ENCODE data around the gene PRICKLE2. TPM values are rescaled to one million over a fixed set of nuclear protein-coding genes. Genes with fewer than 3 reads are reported as not detected.

The PRICKLE2 gene
- total and polyA plus RNA-seq, 2 donors (not counting 1 experiment from before 2014, with no cell fraction given): 14.1 to 29.4 TPM

DNA sequence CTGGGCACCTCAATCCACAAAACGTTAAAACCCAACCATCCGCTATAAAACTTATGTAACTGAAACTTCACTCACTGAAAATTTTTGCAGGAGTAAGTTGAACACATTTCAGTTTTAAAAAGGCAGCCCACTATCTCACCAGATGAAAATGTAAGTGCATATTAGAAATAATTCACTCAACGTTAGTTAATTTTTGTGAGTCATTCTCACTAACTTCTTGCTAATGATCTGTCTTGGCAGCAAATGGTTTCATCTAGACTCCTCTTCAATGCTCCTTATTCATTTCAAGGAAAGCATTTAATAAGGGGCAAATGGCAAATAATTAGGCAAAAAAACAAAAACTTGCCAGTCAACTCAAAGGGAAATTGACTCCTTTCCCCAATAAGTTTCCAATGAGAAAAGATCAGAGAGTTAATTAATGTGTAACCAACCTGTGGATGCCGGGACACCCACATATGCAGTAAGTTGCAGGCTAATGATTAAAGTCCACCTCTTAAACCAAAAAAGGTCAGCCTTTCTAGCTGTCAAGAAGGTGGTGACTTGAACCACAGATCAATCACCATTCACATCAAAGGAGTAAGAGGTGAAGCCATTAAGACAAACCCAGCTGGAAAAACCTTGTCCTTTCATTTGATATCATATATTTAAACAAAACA lies 22.9 kb upstream of the PRICKLE2 start:
- Histone ChIP-seq H3K79me2 (ENCODE audit: control insufficient read depth, insufficient read depth, low read length) (peaks cover 6% of the 10 kb centered on the region), H3K36me3 (ENCODE audit: control insufficient read depth, insufficient read depth, low read length) (no peaks in the 10 kb centered on the region), H3K4me1 (ENCODE audit: control insufficient read depth, extremely low read depth, insufficient read depth, low read length) (no peaks in the 10 kb centered on the region), H3K27me3 (ENCODE audit: control insufficient read depth, insufficient read depth, low read length) (no peaks in the 10 kb centered on the region), H3K4me2 (ENCODE audit: extremely low read depth, insufficient read depth, low read length) (no peak overlapping the region), H3K9me3 (ENCODE audit: control insufficient read depth, insufficient read depth, low read depth, low read length) (no peaks in the 10 kb centered on the region), H3K9ac (ENCODE audit: insufficient read depth, low read length) (no peak overlapping the region), H3K4me3 (replicated peaks in 1 of 4; ENCODE audit: control extremely low read depth in 1 of 4, insufficient read depth in 1 of 4, low read depth in 3 of 4, low read length in 4 of 4) (no peak overlapping the region), H2AFZ (ENCODE audit: low read length) (no peak overlapping the region), H4K20me1 (ENCODE audit: control insufficient read depth, extremely low read depth, insufficient read depth, low read length) (no peaks in the 10 kb centered on the region), H3K27ac (ENCODE audit: insufficient read depth, low read length) (no peak overlapping the region)
- TF ChIP-seq, protein P1, sequence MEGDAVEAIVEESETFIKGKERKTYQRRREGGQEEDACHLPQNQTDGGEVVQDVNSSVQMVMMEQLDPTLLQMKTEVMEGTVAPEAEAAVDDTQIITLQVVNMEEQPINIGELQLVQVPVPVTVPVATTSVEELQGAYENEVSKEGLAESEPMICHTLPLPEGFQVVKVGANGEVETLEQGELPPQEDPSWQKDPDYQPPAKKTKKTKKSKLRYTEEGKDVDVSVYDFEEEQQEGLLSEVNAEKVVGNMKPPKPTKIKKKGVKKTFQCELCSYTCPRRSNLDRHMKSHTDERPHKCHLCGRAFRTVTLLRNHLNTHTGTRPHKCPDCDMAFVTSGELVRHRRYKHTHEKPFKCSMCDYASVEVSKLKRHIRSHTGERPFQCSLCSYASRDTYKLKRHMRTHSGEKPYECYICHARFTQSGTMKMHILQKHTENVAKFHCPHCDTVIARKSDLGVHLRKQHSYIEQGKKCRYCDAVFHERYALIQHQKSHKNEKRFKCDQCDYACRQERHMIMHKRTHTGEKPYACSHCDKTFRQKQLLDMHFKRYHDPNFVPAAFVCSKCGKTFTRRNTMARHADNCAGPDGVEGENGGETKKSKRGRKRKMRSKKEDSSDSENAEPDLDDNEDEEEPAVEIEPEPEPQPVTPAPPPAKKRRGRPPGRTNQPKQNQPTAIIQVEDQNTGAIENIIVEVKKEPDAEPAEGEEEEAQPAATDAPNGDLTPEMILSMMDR (conservative IDR thresholded peaks at IDR 0.05 in 1 of 2, IDR thresholded peaks at IDR 0.05 in 1 of 2; ENCODE audit: low read depth in 1 of 2, low read length in 2 of 2): no peak
- TF ChIP-seq EZH2 (IDR thresholded peaks at IDR 0.05; ENCODE audit: low read length, missing control alignments): no peak
- no peak for DNase-seq (ENCODE audit: low read depth in 2 of 2)

DNA sequence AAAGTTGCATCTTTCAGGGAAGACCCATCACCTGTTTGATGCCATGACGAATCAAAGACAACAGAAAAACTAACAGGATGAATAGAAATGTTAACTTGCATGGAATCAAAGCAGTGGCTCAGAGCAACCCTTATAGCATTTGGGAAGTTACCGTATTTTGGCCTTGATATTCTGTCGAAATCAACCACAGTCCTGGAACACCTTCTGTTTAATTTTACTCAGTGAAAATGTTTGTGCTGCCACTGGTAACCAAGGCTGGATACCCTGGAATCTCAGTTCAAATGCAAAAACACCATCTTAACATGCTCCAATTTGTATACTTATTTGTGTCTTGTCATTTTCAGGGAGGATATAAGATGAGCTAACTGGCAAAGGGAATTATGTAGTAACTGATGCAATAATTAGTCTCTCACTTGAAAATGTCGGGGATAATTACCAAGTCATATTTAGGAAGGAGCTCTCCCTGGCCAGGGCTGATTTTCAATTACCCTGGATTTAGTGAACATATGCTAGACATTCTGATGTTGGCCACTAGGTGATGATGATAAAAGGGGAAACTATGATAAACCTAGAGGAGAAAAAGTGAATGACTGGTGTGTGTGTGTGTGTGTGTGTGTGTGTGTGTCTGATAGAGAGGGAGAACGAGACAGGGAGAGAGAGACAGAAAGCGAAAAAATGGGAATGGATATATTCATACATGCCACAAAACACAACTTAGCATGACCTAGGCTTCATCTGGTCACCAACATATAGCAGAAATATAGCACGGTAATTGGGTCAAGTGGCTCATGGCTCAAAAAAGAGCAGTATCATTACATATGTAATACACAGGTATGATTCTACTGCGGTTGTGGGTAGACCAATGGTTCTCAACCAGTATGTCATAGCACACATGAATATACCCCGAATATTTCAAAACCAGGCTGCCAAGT lies 19.0 kb upstream of the PRICKLE2 start:
- Histone ChIP-seq H3K36me3 (ENCODE audit: control insufficient read depth, insufficient read depth, low read length) (no peaks in the 10 kb centered on the region), H3K4me1 (ENCODE audit: control insufficient read depth, extremely low read depth, insufficient read depth, low read length) (peaks cover 4% of the 10 kb centered on the region), H3K27me3 (ENCODE audit: control insufficient read depth, insufficient read depth, low read length) (no peaks in the 10 kb centered on the region), H4K20me1 (ENCODE audit: control insufficient read depth, extremely low read depth, insufficient read depth, low read length) (no peaks in the 10 kb centered on the region), H3K9me3 (ENCODE audit: control insufficient read depth, insufficient read depth, low read depth, low read length) (no peaks in the 10 kb centered on the region), H3K79me2 (ENCODE audit: control insufficient read depth, insufficient read depth, low read length) (no peaks in the 10 kb centered on the region), H3K27ac (ENCODE audit: insufficient read depth, low read length) (no peak overlapping the region), H3K4me3 (replicated peaks in 1 of 4; ENCODE audit: control extremely low read depth in 1 of 4, insufficient read depth in 1 of 4, low read depth in 3 of 4, low read length in 4 of 4) (no peak overlapping the region), H2AFZ (ENCODE audit: low read length) (no peak overlapping the region), H3K4me2 (ENCODE audit: extremely low read depth, insufficient read depth, low read length) (no peak overlapping the region), H3K9ac (ENCODE audit: insufficient read depth, low read length) (no peak overlapping the region)
- TF ChIP-seq, protein P1 (conservative IDR thresholded peaks at IDR 0.05 in 1 of 2, IDR thresholded peaks at IDR 0.05 in 1 of 2; ENCODE audit: low read depth in 1 of 2, low read length in 2 of 2): peak; percentile 23 to 39
- TF ChIP-seq EZH2 (IDR thresholded peaks at IDR 0.05; ENCODE audit: low read length, missing control alignments): no peak
- peak in 1 of 2 donors; percentile 31 for DNase-seq (ENCODE audit: low read depth in 2 of 2)

DNA sequence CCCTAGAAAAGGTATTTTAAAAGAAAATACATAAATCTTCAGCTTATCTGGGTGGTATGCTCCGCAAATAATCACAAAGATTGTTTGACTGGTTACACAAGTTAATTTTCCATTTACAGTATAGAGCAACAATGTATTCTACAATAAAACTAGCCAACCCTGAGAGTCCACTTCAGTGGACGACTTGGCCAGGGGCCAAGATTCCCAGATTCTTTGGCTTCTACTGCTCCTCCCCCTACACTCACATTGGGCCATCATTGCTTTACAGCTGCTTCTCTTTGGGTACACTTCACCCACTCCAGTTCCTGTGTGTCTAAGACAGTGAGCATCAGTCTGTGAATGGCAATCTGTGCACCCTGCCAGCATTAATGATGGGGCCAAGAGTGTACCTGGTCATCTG lies 17.2 kb upstream of the PRICKLE2 start:
- H3K9me3 ChIP-seq (ENCODE audit: control insufficient read depth, insufficient read depth, low read depth, low read length): no peaks in the 10 kb centered on the region
- DNase-seq (ENCODE audit: low read depth in 2 of 2): peak; percentile 37 to 44
- H3K4me3 ChIP-seq (replicated peaks in 1 of 4; ENCODE audit: control extremely low read depth in 1 of 4, insufficient read depth in 1 of 4, low read depth in 3 of 4, low read length in 4 of 4): no peak overlapping the region
- no peak overlapping the region for H3K4me2 ChIP-seq (ENCODE audit: extremely low read depth, insufficient read depth, low read length)
- H3K27ac ChIP-seq (ENCODE audit: insufficient read depth, low read length): no peak overlapping the region
- H3K79me2 ChIP-seq (ENCODE audit: control insufficient read depth, insufficient read depth, low read length): no peaks in the 10 kb centered on the region
- no peak overlapping the region for H2AFZ ChIP-seq (ENCODE audit: low read length)
- H3K4me1 ChIP-seq (ENCODE audit: control insufficient read depth, extremely low read depth, insufficient read depth, low read length): peaks cover 10% of the 10 kb centered on the region
- TF ChIP-seq EZH2 (IDR thresholded peaks at IDR 0.05; ENCODE audit: low read length, missing control alignments): no peak
- TF ChIP-seq, protein P1 (conservative IDR thresholded peaks at IDR 0.05 in 1 of 2, IDR thresholded peaks at IDR 0.05 in 1 of 2; ENCODE audit: low read depth in 1 of 2, low read length in 2 of 2): no peak
- no peaks in the 10 kb centered on the region for H3K27me3 ChIP-seq (ENCODE audit: control insufficient read depth, insufficient read depth, low read length)
- H4K20me1 ChIP-seq (ENCODE audit: control insufficient read depth, extremely low read depth, insufficient read depth, low read length): no peaks in the 10 kb centered on the region
- no peaks in the 10 kb centered on the region for H3K36me3 ChIP-seq (ENCODE audit: control insufficient read depth, insufficient read depth, low read length)
- no peak overlapping the region for H3K9ac ChIP-seq (ENCODE audit: insufficient read depth, low read length)
